K562 (cell line): ENCODE data around the gene OXLD1. TPM values are rescaled to one million over a fixed set of nuclear protein-coding genes. Genes with fewer than 3 reads are reported as not detected.

Source experiments
- ATAC-seq: fragments of 200-7000 bp; cut with Tn5 transposase; 3 replicates; pipeline ENCODE4 v1.9.1; 2020; ENCODE audit warnings: moderate library complexity
- BruUV-seq: library from RNA; stranded (reverse); fragments of 400-500 nt; replicated peaks from 2 replicates; lab custom pipeline; 2021; lab: Mats Ljungman, UMichigan
- CTCF ChIA-PET: fragments of 300-600 bp; formaldehyde crosslinking; extraction: SDS; loops from one replicate; lab custom pipeline; 2021; ENCODE audit warnings: low intra/inter-chr PET ratio; lab: Yijun Ruan, JAX
- POLR2A ChIA-PET: fragments of 300-600, 350-650 bp; sonication (Branson Sonifier 250); formaldehyde crosslinking; extraction: SDS; loops from one replicate; lab custom pipeline; 2021; ENCODE audit warnings: antibody characterized with exemption, inconsistent platforms; lab: Yijun Ruan, JAX
- DNase-seq, 4 experiments: peaks; one replicate each; pipeline versions ENCODE4 v3.0.0 to v3.0.0-alpha.2; 2011 to 2018; ENCODE audit warnings: low spot score in 3 of 4, mixed read lengths in 3 of 4; ENCODE audit errors: extremely low read depth in 1 of 4
- FAIRE-seq: peaks from 2 replicates; lab custom pipeline; 2011; peaks lifted over from hg19 to GRCh38; lab: Jason Lieb, UNC
- H2AFZ ChIP-seq: 2 replicates; pipeline ENCODE4 v1.6.0; 2011; ENCODE audit warnings: low read depth, low read length, control low read depth, inconsistent platforms
- H3K27ac ChIP-seq: fragments of 200-600 bp; 3 replicates; pipeline ENCODE4 v1.8.0; 2011; ENCODE audit warnings: low read depth, mild to moderate bottlenecking, control low read depth, inconsistent platforms, low read length, moderate library complexity, mixed read lengths; ENCODE audit errors: extremely low read depth
- H3K27me3 ChIP-seq, 2 experiments: fragments of 300-600 bp in 1 of 2; 2 replicates in 1 of 2; 3 replicates in 1 of 2; pipeline versions ENCODE4 v1.6.0 to v1.8.0; 2011; ENCODE audit warnings: inconsistent platforms in 2 of 2, low read length in 2 of 2, mild to moderate bottlenecking in 1 of 2, mixed read lengths in 1 of 2, moderate library complexity in 1 of 2; ENCODE audit not compliant: control insufficient read depth in 2 of 2, insufficient read depth in 2 of 2
- H3K36me3 ChIP-seq: fragments of 300-600 bp; 3 replicates; pipeline ENCODE4 v1.8.0; 2011; ENCODE audit warnings: mild to moderate bottlenecking, low read length, inconsistent platforms; ENCODE audit not compliant: control insufficient read depth, insufficient read depth
- H3K4me1 ChIP-seq, 2 experiments: fragments of 200-600 bp in 1 of 2; replicated peaks in 1 of 2; 2 replicates in 1 of 2; 3 replicates in 1 of 2; pipeline versions ENCODE4 v1.5.1 to v1.8.0; 2011; ENCODE audit warnings: inconsistent platforms in 2 of 2, low read length in 2 of 2, mild to moderate bottlenecking in 1 of 2, mixed read lengths in 1 of 2, moderate library complexity in 1 of 2; ENCODE audit not compliant: control insufficient read depth in 2 of 2, insufficient read depth in 2 of 2
- H3K4me2 ChIP-seq: 2 replicates; pipeline ENCODE4 v1.6.1; 2011; ENCODE audit warnings: low read length, control low read depth, inconsistent platforms, mixed read lengths; ENCODE audit not compliant: insufficient read depth
- H3K4me3 ChIP-seq: fragments of 200-600 bp; sonication (generic), shearing (Covaris generic); 2 replicates; pipeline ENCODE4 v1.5.1; 2016; ENCODE audit warnings: control low read depth, inconsistent platforms
- H3K79me2 ChIP-seq: fragments of 200-600 bp; 3 replicates; pipeline ENCODE4 v1.8.0; 2011; ENCODE audit warnings: low read length, inconsistent platforms; ENCODE audit not compliant: control insufficient read depth, insufficient read depth
- H3K9ac ChIP-seq, 2 experiments: 2 replicates each; pipeline versions ENCODE4 v1.6.0 to v1.6.1; 2011; ENCODE audit warnings: low read depth in 2 of 2, low read length in 2 of 2, control low read depth in 1 of 2, inconsistent platforms in 1 of 2, mild to moderate bottlenecking in 1 of 2, mixed read lengths in 1 of 2; ENCODE audit not compliant: insufficient read depth in 1 of 2
- H3K9me1 ChIP-seq: one replicate; pipeline ENCODE4 v1.6.0; 2011; ENCODE audit warnings: inconsistent platforms, mild to moderate bottlenecking, low read length, moderate library complexity; ENCODE audit not compliant: control insufficient read depth, insufficient read depth
- H3K9me3 ChIP-seq: replicated peaks from 2 replicates; pipeline ENCODE4 v1.5.1; 2011; ENCODE audit warnings: low read depth, low read length, inconsistent platforms; ENCODE audit not compliant: control insufficient read depth, insufficient read depth
- H4K20me1 ChIP-seq: replicated peaks from 2 replicates; pipeline ENCODE4 v1.6.1; 2011; ENCODE audit warnings: low read length, inconsistent platforms, mixed read lengths; ENCODE audit not compliant: control insufficient read depth, insufficient read depth
- ELF2 ChIP-seq: fragments of 250-450 bp; sonication (Bioruptor Pico); IDR thresholded peaks from 2 replicates; pipeline ENCODE4 v1.5.0; 2021; ENCODE audit warnings: mild to moderate bottlenecking
- ERF ChIP-seq: fragments of 450-650 bp; formaldehyde crosslinking; IDR thresholded peaks from 2 replicates; pipeline ENCODE4 v1.4.0; 2020; ENCODE audit warnings: mild to moderate bottlenecking, mixed read lengths
- ETS2 ChIP-seq: IDR thresholded peaks from 2 replicates; pipeline ENCODE4 v1.6.1; 2016; ENCODE audit warnings: borderline replicate concordance, missing genetic modification characterization, mild to moderate bottlenecking, moderate library complexity, missing compliant biosample characterization; ENCODE audit not compliant: poor library complexity, severe bottlenecking
- ZBTB1 ChIP-seq: sonication (generic); formaldehyde crosslinking; IDR thresholded peaks from 2 replicates; pipeline ENCODE4 v1.8.1; 2023; ENCODE audit warnings: missing genetic modification reagents, low read depth, mild to moderate bottlenecking, borderline replicate concordance
- WGBS: fragments of 100-300 bp; shearing (Covaris generic); methylation state at CpG from one replicate; pipeline ENCODE4 v1.1.6; 2016; ENCODE audit warnings: low coverage, mixed read lengths; ENCODE audit not compliant: insufficient coverage; ENCODE audit errors: missing lambda C conversion rate; 5-methylcytosine and 5-hydroxymethylcytosine counted together
- in situ Hi-C: fragments of 300-500 bp; cut with MboI; formaldehyde crosslinking; loops from 4 replicates; pipeline ENCODE4 v1.15.0; 2018; ENCODE audit warnings: inconsistent platforms, mixed read lengths
- intact Hi-C: fragments of 100-400 bp; cut with micrococcal nuclease; formaldehyde crosslinking; loops from 2 replicates; pipeline ENCODE4 v1.14.2; 2022
- polyA plus RNA-seq, 8 experiments: library from polyadenylated mRNA; depleted of rRNA in 4 of 8; stranded (reverse) in 5 of 8; unstranded in 3 of 8; fragments of >200 nt; fragmentation: Nextera tagmentation in 2 of 8; fragmentation: Illumina TruSeq in 1 of 8; extraction: Ambion mirVana in 2 of 8; extraction: Trizol in 1 of 8; gene quantifications; 2 replicates each; pipeline versions ENCODE4 v1.2.1 to v1.2.3, GENCODE V29; 2011 to 2014; ENCODE audit warnings: inconsistent platforms in 1 of 8, missing spikeins in 1 of 8
- total RNA-seq, 7 experiments: library from RNA; depleted of rRNA in 6 of 7; stranded (reverse); fragments of >200 nt in 6 of 7; fragmentation: Illumina TruSeq in 2 of 7; extraction: Trizol in 2 of 7; gene quantifications; 2 replicates each; pipeline versions ENCODE4 v1.2.1 to v1.2.3, GENCODE V29; 2011 to 2021; ENCODE audit warnings: low replicate concordance in 1 of 7

OXLD1 gene
- total and polyA plus RNA-seq, 9 of the 15 experiments (the other 6 are each of a cell fraction or from before 2014, with no cell fraction given), result 4.4 to 115 (median 29.3) TPM

DNA sequence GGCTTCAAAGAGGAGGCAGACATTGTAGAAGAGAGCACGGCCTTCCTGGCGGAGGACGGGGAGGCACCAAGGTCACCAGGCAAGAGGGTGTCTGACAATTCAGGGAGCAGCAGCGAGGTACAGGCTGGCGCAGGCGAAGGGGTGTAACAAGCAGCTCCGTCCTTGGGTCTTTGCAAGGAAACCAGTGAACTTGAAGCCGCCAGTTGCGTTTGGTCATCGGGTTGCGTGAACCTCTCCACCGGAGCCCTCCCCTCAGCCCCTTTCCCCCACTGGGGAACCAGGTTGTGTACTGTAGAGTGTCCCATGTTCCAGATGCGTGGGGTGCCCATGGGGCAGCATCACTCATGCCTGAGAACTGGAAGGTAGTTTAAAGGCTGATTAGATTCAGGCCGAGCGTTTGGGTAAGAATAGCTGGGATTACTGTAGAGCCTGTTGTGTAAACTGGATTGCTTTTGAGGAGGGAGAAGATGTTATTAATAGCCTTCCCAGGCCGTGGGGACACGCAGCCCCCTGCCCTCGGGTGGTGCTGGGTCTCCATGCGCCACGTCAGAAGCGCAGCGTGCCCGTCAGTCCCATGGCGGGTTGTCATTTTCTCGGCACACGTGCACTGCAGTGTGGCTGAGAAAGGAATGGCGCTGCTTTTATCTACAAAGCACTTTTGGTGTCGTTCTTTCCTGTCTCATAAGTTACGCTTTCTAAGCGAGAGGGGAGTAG, 39.3 kb upstream of the OXLD1 start:
- intact Hi-C loops, result no loop called here
- no peak overlapping the region for H3K4me2 ChIP-seq
- no peak for FAIRE-seq
- ChIA-PET POLR2A (interaction anchor here (4.7 kb wide), 1 partner anchor 7 kb away, joined by 54 read pairs; the partner anchor contains the start of gene SLC25A10), CTCF (no interaction called here)
- no peak overlapping the region for H3K4me3 ChIP-seq
- peaks cover 58% of the 10 kb centered on the region for H3K79me2 ChIP-seq
- BruUV-seq, result no TSS peak
- TF ChIP-seq ELF2 (CRISPR knock-in tag), result no peak
- no peak for TF ChIP-seq ZBTB1 (CRISPR knock-in tag)
- no peak for TF ChIP-seq ETS2 (tag)
- TF ChIP-seq ERF, result no peak
- no peak overlapping the region for H2AFZ ChIP-seq
- peaks cover 13% of the 10 kb centered on the region for H4K20me1 ChIP-seq
- peaks cover 17 to 72% of the 10 kb centered on the region in 2 experiments; a peak in 4 of 5 replicates for H3K4me1 ChIP-seq
- 92% methylated on average over 25 of the region's 30 CpGs for WGBS
- peak overlapping the region in 1 of 2 experiments; percentile 7; a peak in 1 of 4 replicates for H3K9ac ChIP-seq
- H3K9me1 ChIP-seq, result peaks cover 2% of the 10 kb centered on the region
- no peak for DNase-seq
- no peaks in the 10 kb centered on the region for H3K9me3 ChIP-seq
- no peaks in the 10 kb centered on the region for H3K27me3 ChIP-seq
- no peak for ATAC-seq
- peak overlapping the region; percentile 30; the same call in 1 of the 3 replicates for H3K27ac ChIP-seq
- in situ Hi-C loops, result no loop called here
- H3K36me3 ChIP-seq, result peaks cover 68% of the 10 kb centered on the region
